Measurements from ENCODE around the gene ELK4. TPM values are rescaled to one million over a fixed set of nuclear protein-coding genes. Genes with fewer than 3 reads are reported as not detected.

The ELK4 gene
- total RNA-seq, 1 experiment from 2014 or later, result 31.2 TPM

DNA sequence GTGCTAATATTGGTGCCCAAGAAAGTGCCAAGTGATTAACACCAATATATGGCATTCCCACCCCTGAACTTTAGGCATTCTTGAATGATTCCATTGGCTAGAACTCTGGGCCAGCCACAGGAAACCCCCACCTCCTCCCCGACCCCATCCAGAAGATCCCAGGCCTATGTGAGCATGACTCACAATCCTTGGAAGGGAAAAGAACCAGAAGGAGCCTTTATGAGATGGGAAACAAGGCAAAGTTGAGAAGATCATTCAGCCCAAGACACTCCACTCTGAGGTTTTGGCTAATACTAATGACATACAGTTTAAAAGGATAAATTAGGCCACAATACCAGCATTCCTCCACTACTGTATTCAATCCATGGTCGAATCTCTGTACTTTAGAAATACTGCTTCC lies 21.8 kb downstream of the ELK4 start:
- no peaks in the 10 kb centered on the region for H3K23me2 ChIP-seq (ENCODE audit: insufficient read length, low read depth, low read length, poor library complexity, severe bottlenecking)
- H3K9me3 ChIP-seq (ENCODE audit: control insufficient read depth, low read depth, low read length), result no peaks in the 10 kb centered on the region
- H3K4me1 Mint-ChIP-seq, result no peaks in the 10 kb centered on the region
- no peak overlapping the region for H2AK5ac ChIP-seq (ENCODE audit: insufficient read length, low read length)
- no peak overlapping the region for H2BK15ac ChIP-seq (ENCODE audit: low read depth, low read length)
- TF ChIP-seq, protein P1, sequence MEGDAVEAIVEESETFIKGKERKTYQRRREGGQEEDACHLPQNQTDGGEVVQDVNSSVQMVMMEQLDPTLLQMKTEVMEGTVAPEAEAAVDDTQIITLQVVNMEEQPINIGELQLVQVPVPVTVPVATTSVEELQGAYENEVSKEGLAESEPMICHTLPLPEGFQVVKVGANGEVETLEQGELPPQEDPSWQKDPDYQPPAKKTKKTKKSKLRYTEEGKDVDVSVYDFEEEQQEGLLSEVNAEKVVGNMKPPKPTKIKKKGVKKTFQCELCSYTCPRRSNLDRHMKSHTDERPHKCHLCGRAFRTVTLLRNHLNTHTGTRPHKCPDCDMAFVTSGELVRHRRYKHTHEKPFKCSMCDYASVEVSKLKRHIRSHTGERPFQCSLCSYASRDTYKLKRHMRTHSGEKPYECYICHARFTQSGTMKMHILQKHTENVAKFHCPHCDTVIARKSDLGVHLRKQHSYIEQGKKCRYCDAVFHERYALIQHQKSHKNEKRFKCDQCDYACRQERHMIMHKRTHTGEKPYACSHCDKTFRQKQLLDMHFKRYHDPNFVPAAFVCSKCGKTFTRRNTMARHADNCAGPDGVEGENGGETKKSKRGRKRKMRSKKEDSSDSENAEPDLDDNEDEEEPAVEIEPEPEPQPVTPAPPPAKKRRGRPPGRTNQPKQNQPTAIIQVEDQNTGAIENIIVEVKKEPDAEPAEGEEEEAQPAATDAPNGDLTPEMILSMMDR (conservative IDR thresholded peaks at IDR 0.05), result no peak
- H3K27me3 ChIP-seq (ENCODE audit: insufficient read depth, low read length), result no peaks in the 10 kb centered on the region
- no peaks in the 10 kb centered on the region for H3K4me1 ChIP-seq (ENCODE audit: insufficient read depth, low read length)
- no peak overlapping the region for H3K14ac ChIP-seq (ENCODE audit: insufficient read depth, low read length)
- H3K27ac ChIP-seq (ENCODE audit: insufficient read length, low read depth, low read length), result no peak overlapping the region
- no peak overlapping the region for H2AFZ ChIP-seq (ENCODE audit: low read length)
- no peak overlapping the region for H4K5ac ChIP-seq (ENCODE audit: insufficient read length, low read depth, low read length)
- H3K4ac ChIP-seq (ENCODE audit: low read depth, low read length), result no peak overlapping the region
- no peaks in the 10 kb centered on the region for H3K79me1 ChIP-seq (ENCODE audit: insufficient read depth, low read depth, low read length, poor library complexity, severe bottlenecking)
- no peak for DNase-seq
- H2BK20ac ChIP-seq (ENCODE audit: low read depth, low read length, poor library complexity, severe bottlenecking), result no peak overlapping the region
- H3K79me2 ChIP-seq (ENCODE audit: insufficient read depth, low read length), result no peaks in the 10 kb centered on the region
- H3K27me3 Mint-ChIP-seq (ENCODE audit: low read depth), result no peaks in the 10 kb centered on the region
- peak overlapping the region in 1 of 3 experiments; percentile 79; a peak in 3 of 7 replicates for H3K27ac Mint-ChIP-seq
- no peaks in the 10 kb centered on the region for H3K9me3 Mint-ChIP-seq
- H3T11ph ChIP-seq (ENCODE audit: low read length), result no peak overlapping the region
- no peak overlapping the region for H3K4me3 Mint-ChIP-seq
- H3K9ac ChIP-seq (ENCODE audit: extremely low read depth, insufficient read length, low read length), result no peak overlapping the region
- H2BK12ac ChIP-seq (ENCODE audit: insufficient read length, low read depth, low read length), result no peak overlapping the region
- H4K8ac ChIP-seq (replicated peaks; ENCODE audit: insufficient read length, low read depth, low read length), result no peak overlapping the region
- H4K20me1 ChIP-seq (ENCODE audit: control insufficient read depth, insufficient read depth, insufficient read length), result no peaks in the 10 kb centered on the region
- H4K91ac ChIP-seq (ENCODE audit: insufficient read length, low read depth, low read length), result no peak overlapping the region
- H3K18ac ChIP-seq (ENCODE audit: insufficient read length, low read depth, low read length), result no peak overlapping the region
- H3K56ac ChIP-seq (ENCODE audit: insufficient read length, low read depth, low read length), result no peak overlapping the region
- no CpG with 5 or more reads among the region's 2 CpGs for WGBS (ENCODE audit: extremely low coverage, insufficient read length, low lambda C conversion rate)
- no peak overlapping the region for H3K23ac ChIP-seq (ENCODE audit: insufficient read length, low read depth, low read length)
- H2BK5ac ChIP-seq (ENCODE audit: insufficient read length, low read length), result no peak overlapping the region
- no peak overlapping the region for H2BK120ac ChIP-seq (ENCODE audit: low read depth, low read length, poor library complexity, severe bottlenecking)
- H3K4me2 ChIP-seq (ENCODE audit: insufficient read depth, insufficient read length, low read length), result no peak overlapping the region
- H3K36me3 Mint-ChIP-seq (ENCODE audit: insufficient read depth in 1 of 3, low read depth in 3 of 3), result peaks cover 16 to 60% (median 45%) of the 10 kb centered on the region in 3 experiments; a peak in 6 of 7 replicates
